Fibroblast of mammary gland (primary cell): ENCODE results near the gene CAND2.
"Not testable (repeated sequence)": the region's sequence is repeated elsewhere in the genome, so short reads cannot be mapped to it uniquely, and the experiment has no call there.

Experiments used
- DNase-seq: peaks from one replicate; pipeline ENCODE4 v3.0.0-alpha.2; 2010; ENCODE audit warnings: low read depth
- H3K4me3 ChIP-seq: 2 replicates; pipeline ENCODE4 v1.5.1; 2011; ENCODE audit warnings: low read depth, mild to moderate bottlenecking, low read length, moderate library complexity; ENCODE audit not compliant: control insufficient read depth
- CTCF ChIP-seq: conservative IDR thresholded peaks from 2 replicates; pipeline ENCODE4 v1.5.1; 2011; ENCODE audit warnings: low read depth, low read length, inconsistent platforms; ENCODE audit not compliant: control insufficient read depth, insufficient read depth

The CAND2 gene

DNA sequence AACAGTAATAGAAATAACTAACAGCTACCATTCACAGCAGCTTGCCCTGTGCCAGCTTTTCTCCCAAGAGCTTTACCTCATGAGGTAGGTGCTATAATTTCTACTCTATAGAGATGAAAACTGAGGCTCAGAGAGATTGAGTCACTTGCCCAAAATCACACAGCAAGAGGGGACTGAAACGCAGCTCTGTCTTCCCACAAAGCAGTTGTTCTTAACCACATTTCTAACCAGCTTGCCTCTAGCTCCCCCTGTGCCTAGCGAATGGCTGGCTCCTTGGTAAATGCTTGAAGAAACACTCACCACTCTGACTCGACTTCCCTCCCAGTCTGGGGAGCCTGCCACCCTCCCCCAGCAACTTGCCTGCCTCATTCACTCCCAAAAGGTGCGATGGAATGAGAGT lies 21.9 kb upstream of the CAND2 start:
- no peak for DNase-seq

DNA sequence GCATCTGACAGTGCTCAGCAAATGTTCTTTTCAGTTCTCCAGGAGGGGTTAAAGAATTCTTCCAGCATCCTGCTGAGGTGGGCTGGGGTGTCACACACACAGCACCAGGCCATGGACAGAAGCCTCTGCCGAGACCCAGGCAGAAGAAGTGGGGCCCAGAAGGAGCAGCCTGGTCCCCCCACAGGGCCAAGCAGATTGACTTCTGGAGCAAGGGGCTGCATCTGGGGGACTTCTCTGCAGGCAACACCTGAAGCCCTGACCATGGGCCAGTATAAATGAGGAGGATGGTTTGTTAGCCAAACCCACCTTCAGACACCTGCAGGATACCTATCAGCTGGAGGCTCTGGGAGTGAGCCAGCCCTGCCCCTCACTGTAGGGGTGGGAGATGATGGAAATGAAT lies 21.3 kb upstream of the CAND2 start:
- DNase-seq: no peak
- TF ChIP-seq CTCF: no peak
- H3K4me3 ChIP-seq: no peak overlapping the region

More for the DNA sequence above, 21.9 kb upstream of the CAND2 start:
- no peak for TF ChIP-seq CTCF
- H3K4me3 ChIP-seq: no peak overlapping the region

GRCh38 chr3:12775970-12776369 lies 20.5 kb upstream of the CAND2 start:
- H3K4me3 ChIP-seq, DNase-seq: not testable (repeated sequence)

DNA sequence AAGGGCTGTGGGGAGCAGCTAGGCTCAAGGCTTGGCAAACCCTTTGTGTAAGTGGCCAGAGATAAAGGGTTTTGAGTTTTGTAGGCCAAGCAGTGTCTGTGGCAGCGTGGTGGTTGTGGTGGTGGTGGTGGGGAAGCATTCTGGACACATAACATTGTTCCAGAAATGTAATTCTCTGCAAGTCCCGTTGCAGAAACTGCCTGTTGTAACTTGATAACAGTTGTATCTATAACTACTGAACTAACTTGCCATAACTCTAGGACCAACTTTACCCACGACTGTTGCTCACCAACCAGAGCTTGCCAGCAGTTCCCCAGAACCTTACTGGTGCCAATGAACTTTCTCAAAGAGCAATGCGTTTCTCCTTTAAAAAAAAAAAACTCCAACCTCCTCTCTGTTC lies 19.3 kb upstream of the CAND2 start:
- no peak for TF ChIP-seq CTCF
- H3K4me3 ChIP-seq: no peak overlapping the region
- no peak for DNase-seq

DNA sequence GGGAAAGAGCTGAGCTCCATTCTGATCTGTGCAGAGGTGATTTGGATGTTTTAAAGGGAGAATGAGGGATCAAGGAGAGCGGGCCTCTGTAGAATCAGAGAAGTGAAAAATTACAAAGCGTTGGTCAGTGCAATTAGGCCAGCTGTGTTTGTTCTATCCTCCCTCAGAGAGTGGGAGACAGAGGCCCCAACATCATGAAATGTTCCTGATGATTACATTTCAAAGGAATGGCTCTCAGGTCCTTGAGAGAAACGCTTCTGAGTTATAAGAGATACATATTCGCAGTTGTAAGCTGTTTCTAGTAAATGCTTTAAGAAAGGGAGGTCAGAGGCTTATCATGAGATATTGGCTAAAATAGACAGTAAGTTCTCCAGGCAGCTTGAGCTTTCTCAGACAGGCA lies 15.7 kb upstream of the CAND2 start:
- no peak overlapping the region for H3K4me3 ChIP-seq
- DNase-seq: no peak
- TF ChIP-seq CTCF: no peak

GRCh38 chr3:12782172-12782815 lies 14.2 kb upstream of the CAND2 start:
- TF ChIP-seq CTCF: no peak
- H3K4me3 ChIP-seq: no peak overlapping the region
- DNase-seq: peak; percentile 5

GRCh38 chr3:12785096-12785495 lies 11.4 kb upstream of the CAND2 start:
- DNase-seq: no peak
- no peak for TF ChIP-seq CTCF
- no peak overlapping the region for H3K4me3 ChIP-seq

- DNase-seq, H3K4me3 ChIP-seq: not testable (repeated sequence)
These were observed 9.1 kb upstream of the CAND2 start for GRCh38 chr3:12787346-12787745.

- not testable (repeated sequence) for DNase-seq, H3K4me3 ChIP-seq
These were observed 8.4 kb upstream of the CAND2 start for GRCh38 chr3:12787967-12788690.
